GM10248 (cell line): Measurements from ENCODE around the gene FGFR4.

Experiments used
- CTCF ChIA-PET: fragments of 300-600 bp; sonication (Branson Sonifier 250); formaldehyde crosslinking; extraction: SDS; loops from one replicate; lab custom pipeline; 2021; ENCODE audit warnings: antibody characterized with exemption; lab: Yijun Ruan, JAX
- POLR2A ChIA-PET: fragments of 350-650 bp; sonication (Branson Sonifier 250); formaldehyde crosslinking; extraction: SDS; loops from one replicate; lab custom pipeline; 2020; ENCODE audit warnings: antibody characterized with exemption; lab: Yijun Ruan, JAX
- DNase-seq: peaks from one replicate; pipeline ENCODE4 v3.0.0; 2012; ENCODE audit errors: extremely low spot score
- TF ChIP-seq, protein P1 (sequence below): IDR thresholded peaks from 2 replicates; pipeline ENCODE4 v1.5.1; 2012; ENCODE audit warnings: mild to moderate bottlenecking, low read depth; ENCODE audit errors: extremely low read depth, missing control alignments, control extremely low read depth

Gene FGFR4

DNA sequence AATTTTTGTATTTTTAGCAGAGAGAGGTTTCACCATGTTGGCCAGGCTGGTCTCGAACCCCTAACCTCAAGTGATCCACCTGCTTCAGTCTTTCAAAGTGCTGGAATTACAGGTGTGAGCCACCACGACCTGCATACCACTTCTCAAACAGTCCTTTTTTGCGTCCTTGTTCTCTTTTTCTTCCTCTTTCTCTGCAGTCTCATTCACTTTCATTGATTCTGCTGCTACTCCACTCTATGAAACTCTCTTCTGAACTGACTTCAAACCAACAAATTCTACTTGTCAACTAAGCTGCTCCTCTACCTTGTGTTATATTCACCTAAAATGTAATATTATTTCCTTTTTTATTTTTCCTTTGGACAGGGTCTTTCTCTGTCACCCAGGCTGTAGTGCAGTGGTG is 54.8 kb downstream of the FGFR4 start:
- CTCF ChIA-PET, result no interaction called here
- TF ChIP-seq, protein P1, sequence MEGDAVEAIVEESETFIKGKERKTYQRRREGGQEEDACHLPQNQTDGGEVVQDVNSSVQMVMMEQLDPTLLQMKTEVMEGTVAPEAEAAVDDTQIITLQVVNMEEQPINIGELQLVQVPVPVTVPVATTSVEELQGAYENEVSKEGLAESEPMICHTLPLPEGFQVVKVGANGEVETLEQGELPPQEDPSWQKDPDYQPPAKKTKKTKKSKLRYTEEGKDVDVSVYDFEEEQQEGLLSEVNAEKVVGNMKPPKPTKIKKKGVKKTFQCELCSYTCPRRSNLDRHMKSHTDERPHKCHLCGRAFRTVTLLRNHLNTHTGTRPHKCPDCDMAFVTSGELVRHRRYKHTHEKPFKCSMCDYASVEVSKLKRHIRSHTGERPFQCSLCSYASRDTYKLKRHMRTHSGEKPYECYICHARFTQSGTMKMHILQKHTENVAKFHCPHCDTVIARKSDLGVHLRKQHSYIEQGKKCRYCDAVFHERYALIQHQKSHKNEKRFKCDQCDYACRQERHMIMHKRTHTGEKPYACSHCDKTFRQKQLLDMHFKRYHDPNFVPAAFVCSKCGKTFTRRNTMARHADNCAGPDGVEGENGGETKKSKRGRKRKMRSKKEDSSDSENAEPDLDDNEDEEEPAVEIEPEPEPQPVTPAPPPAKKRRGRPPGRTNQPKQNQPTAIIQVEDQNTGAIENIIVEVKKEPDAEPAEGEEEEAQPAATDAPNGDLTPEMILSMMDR, result no peak
- POLR2A ChIA-PET, result no interaction called here
- DNase-seq, result no peak

DNA sequence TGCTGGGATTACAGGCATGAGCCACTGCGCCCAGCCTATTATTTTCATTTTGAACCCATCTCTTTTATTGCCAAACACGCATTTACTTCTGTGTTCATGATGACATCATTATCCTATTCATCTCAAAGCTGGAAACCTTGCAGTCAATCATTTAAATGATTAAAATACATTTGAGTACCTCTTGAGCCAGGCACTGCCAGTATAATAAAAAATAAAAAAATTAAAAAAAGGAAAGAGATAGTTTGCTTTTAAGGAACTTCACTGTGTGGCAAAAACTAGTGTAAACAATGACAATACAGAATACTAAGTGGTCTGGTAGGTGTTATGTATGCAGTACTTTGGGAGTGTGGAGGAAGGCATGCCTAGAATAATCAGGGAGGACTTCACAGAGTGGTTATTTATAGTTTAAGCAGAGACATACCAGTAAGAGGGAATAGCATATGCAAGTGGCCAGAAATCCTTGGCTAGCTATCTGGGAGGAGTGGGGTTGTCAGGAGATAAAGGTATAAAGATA is 55.4 kb downstream of the FGFR4 start:
- TF ChIP-seq, protein P1, result no peak
- POLR2A ChIA-PET, result no interaction called here
- CTCF ChIA-PET, result no interaction called here
- no peak for DNase-seq

DNA sequence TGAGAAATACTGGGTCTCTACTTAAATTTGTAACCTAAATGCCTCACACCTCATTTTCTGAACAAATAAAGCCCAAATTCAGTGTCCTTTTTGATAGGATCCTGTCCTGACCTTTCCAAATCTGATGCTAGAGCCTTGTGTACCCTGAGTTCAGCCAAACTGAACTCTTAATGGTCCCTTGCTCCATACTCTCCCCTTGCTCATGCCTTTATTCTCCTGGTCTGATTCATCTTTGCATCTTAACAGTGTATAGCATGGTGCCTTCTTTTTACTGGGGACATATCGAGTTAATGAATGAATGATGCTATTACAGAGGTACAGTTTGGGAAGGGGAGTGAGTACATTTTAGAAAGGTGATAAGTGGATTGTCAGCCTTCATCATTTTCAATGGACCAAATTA is 56.1 kb downstream of the FGFR4 start:
- DNase-seq, result no peak
- CTCF ChIA-PET, result no interaction called here

DNA sequence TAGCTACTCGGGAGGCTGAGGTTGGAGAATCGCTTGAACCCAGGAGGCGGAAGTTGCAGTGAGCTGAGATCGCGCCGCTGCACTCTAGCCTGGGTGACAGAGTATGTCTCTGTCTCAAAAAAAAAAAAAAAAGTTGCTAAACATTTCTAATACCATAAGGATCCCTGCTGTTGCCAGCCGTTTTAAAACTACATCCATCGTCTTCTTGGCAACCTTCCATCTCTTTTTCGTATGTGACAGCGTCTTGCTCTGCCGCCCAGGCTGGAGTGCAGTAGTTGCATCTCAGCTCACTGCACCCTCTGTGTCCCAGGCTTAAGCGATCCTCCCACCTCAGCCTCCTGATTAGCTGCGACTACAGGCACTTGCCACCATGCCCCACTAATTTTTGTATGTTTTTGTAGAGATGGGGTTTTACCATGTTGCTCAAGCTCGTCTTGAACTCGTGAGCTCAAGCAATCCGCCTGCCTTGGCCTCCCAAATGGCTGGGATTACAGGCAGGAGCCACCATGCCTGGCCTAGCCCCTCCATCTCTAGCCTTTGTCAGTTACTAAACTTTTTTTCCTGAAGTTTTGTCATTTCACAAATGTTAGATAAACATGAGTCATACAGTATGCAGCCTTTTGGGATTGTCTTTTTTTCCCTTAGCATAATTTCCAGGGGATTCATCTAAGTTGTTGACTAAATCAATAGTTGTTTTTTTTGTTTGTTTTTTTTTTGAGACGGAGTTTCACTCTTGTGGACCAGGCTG is 60.4 kb downstream of the FGFR4 start:
- POLR2A ChIA-PET, result no interaction called here
- CTCF ChIA-PET, result interaction anchor here (1.3 to 2.0 kb wide), 2 partner anchors 9 to 32 kb away, joined by 3 to 5 read pairs; no protein-coding TSS in a partner anchor
- TF ChIP-seq, protein P1, result no peak
- DNase-seq, result no peak

More for the DNA sequence above, 56.1 kb downstream of the FGFR4 start:
- TF ChIP-seq, protein P1, result no peak
- POLR2A ChIA-PET, result no interaction called here
